HG03175 (cell line): Measurements from ENCODE around the gene REL.

Experiments used
- ATAC-seq: cut with Tn5 transposase; IDR thresholded peaks from one replicate; pipeline ENCODE4 v1.9.1; 2021; ENCODE audit warnings: mild to moderate bottlenecking, moderate library complexity; ENCODE audit not compliant: unreplicated experiment

REL gene

DNA sequence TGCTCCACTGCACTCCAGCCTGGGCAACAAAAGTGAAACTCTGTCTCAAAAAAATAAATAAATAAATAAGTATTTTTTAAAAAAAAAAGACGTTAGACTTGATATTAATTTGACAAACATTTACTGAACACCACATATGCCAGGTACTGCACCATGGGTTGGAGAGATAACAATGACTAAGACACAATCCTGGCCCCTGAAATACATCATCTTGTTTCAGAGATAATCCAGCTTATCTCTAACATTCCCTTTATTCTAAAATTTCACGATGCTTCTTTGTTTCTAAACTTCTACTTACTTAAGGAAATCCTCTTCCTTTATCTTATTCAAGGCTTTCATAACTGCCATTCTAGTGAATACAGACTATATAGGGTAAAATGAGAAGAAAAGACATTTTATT is 81.2 kb downstream of the REL start:
- ATAC-seq: no peak

DNA sequence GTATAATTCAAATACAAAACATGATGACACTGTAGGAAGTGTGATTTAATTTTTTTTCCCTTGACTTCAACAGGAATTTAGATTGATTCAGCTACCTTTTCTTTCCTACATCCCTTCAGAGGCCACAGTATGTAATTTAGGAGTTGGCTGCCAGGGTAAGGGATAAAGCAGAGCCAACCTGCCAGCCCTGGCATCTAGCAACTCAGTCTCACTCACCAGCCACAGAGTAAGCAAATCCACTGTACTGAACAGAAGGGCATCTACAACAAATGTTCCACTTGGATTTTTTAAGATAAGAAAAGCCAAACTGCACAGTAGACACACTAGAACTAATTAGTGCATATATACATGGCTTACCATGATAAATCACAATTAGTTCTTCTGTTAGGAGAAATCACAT is 81.8 kb downstream of the REL start:
- ATAC-seq: no peak

DNA sequence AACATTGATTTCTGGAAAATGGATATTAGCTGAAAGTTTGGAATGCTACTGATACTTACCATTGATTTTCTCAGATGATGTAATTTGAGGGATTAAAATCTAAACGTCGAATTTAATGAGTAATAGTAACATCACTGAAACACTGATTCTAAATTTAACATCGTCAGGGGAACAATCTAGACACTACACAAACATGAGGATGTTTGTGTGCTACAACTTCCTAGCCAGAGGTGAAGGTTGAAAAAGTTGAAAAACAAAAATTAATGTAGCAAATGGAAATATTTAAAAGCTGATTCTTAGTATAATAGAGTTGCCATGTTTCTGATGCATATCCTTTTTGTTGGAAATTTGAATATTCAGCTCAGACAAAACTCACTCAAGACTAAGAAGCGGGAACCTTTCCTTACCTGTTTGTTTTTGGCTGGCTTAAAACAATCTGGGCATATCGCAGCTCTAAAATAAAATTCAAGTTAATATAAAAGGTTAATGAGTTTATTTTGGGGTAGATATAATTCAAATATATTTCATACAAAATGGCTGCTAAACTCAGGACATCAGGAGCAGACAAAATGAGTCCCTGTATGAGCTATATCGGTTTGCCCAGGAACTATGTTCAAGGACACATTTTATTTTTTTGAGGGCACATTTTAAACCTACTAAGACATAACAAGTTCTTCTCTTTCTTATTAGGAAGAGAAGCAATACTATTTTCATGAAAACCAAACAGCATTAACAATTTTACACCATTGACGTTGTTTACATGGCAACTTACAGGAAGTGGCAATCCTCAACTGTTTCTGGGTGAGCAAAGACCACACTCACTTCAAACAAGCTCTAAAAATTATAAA is 83.5 kb downstream of the REL start:
- ATAC-seq: no peak

GRCh38 chr2:60965499-60965785 is 84.1 kb downstream of the REL start:
- no peak for ATAC-seq

DNA sequence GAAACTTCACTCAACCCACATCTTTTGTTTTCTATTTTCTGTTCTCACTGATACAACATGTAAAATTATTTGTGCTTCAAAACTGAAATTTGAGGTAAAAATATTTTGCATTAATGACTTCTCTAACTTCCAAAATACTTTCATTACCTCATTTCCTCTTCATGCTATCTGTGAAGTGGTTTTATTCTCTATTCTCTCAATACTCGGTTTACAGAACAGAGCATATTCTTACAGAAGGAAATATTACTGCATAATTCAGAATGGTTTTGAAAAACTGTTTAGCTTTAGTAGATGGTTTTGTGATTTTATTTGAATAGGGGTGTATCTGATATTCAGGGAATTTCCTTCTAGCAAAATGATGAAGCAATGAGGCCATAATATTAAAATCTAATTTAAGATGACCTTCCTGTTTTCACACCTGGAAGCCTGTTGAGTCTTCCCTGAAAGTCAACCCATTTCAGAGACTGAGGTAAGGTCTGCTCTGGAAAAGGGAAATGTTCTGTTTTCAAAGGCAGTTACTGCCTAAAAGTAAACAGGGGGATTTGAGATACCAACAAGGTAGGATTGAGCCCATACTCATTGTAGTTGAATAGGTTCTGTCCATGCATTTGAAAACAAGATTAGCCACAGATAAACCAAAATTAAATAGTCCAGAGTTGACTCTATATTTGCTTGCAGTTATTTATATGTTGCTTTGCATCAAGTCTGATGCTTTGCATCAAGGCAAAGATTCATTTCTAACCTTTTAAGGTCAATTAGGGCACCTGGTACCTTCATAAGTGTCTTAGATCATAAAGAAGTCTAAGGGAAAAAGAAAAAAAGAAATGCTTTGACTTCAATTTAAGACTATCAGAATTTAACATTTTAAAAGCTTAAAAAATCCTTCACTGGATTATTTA is 85.4 kb downstream of the REL start:
- ATAC-seq: peak; percentile 87

DNA sequence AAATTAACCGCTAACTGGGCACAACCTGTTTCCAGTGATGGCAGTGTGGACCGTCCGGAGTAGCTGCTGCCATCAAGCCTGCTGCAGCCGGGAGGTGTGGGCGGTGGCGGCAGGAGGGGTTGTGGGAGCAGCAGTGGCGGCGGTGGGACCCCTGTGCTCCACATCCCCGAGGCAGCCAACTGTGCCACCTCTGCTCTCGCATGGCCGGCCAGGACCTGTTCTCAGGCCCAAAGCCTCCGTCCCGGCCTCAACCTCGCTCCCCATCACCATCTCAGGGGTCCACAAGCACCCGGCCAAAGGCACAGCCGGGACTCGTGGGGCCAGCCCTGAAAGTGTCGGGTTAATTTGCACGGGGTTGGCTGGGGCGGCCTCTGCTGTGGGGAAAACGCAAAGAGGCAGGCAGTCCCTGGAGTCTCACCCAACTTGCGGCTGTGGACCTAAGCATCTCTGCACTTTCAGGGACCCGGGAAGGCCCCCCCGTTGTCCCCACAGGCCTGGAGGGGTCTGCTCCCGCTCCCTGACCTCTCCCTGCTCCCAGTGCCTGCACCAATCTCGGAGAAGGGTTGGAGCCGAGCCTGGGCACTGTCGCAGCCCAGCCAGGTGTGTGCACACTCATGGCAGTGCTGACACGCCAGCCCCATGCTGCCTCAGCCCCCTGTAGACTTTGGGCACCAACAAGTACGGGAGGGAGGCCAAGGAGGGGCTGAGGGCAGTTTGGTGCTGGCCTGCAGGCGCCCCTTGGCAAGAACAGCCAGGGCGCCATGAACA is 91.7 kb downstream of the REL start:
- ATAC-seq: no peak

DNA sequence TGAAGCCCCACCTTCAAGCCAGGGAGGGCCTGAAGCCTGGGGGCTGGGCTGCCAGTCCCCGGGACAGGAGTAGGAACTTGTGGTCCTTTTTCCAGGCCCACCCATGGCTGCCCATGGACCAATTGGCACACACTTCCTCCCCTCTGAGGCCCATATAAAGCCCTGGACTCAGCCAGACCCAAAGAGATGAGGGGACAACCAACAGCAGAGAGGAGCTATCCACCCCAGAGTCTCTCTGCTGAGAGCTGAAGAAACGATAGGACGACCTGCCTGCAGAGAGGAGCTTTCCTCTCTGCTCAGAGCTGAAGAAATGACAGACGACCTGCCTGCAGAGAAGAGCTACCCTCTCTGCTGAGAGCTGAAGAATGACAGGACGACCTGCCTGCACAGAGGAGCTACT is 92.3 kb downstream of the REL start:
- ATAC-seq: no peak

DNA sequence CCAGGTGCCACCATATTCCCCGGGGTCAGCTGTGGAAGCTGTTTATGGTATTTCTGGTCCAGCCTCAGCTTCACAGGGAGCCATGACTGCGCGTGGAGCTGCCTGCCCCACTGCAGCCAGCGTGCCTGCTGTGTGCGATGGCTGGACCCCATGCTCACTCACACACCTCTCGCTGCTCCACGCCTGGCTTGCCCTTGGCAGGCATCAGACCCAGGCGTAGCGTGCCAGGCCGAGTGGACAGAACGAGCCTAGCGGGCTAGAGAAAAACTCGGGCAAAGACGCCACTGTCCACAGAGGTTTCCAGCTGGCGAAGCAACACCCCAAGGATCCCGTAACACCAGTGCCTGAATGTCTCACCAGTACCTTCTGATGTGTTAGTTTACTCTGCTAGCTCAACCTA is 93.3 kb downstream of the REL start:
- ATAC-seq: no peak
